ENCODE data around the gene ZP1.

Gene ZP1

DNA sequence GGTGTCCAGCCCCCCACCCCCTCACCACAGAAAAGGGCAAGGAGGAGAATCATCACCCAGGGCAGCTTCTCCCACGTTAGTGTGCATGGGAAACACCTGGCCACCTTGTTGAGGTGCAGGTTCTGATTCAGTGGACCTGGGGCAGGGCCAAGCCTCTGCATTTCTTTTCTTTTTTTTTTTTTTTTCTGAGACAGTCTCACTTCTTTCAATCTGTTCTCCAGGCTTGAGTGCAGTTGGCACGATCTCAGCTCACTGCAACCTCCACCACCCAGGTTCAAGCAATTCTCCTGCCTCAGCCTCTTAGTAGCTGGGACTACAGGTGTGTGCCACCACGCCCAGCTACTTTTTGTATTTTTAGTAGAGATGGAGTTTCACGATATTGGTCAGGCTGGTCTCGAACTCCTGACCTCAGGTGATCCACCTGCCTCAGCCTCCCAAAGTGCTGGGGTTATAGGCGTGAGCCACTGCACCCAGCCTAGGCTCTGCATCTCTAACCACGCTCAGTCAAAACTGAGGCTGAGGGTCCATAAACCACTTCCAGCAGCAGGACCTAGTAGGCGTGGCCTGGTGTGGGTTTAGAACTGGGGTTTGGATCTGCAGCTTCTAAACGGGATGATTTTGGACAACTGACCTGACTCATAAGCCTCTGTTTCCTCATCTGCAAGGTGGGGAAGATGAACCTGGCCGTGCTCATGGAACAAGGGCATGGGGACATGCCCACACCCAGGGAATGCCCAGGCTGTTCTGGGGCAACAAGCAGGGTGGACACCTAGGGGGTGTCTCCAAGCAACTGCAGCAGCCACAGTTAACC is 734 bp downstream of the ZP1 start:
- no peak for TF ChIP-seq EZH2phosphoT487 (IDR thresholded peaks at IDR 0.05; ENCODE audit: borderline replicate concordance, low read length)
- TF ChIP-seq CTCF (IDR thresholded peaks at IDR 0.05; ENCODE audit: low read depth, low read length, poor library complexity, severe bottlenecking) = no peak
- Histone ChIP-seq H3K27ac (ENCODE audit: low read depth, low read length) (no peak overlapping the region), H3K79me2 (ENCODE audit: control insufficient read depth, low read length) (no peaks in the 10 kb centered on the region), H3K9me2 (replicated peaks; ENCODE audit: control insufficient read depth, low read length) (no peaks in the 10 kb centered on the region), H4K20me1 (ENCODE audit: control insufficient read depth, insufficient read depth, low read depth, low read length) (no peaks in the 10 kb centered on the region), H3K4me1 (ENCODE audit: control insufficient read depth, low read length) (no peaks in the 10 kb centered on the region), H3K9me3 (ENCODE audit: control insufficient read depth, insufficient read depth, low read length) (no peaks in the 10 kb centered on the region), H3K27me3 (ENCODE audit: control insufficient read depth, low read length) (no peaks in the 10 kb centered on the region; the same call in 1 of the 2 replicates), H3K4me3 (ENCODE audit: low read length) (no peak overlapping the region), H3F3A (ENCODE audit: control insufficient read depth, insufficient read depth) (no peaks in the 10 kb centered on the region), H3K4me2 (ENCODE audit: low read length) (no peak overlapping the region), H3K36me3 (ENCODE audit: control insufficient read depth, low read length) (no peaks in the 10 kb centered on the region)

- H3K4me3 ChIP-seq (ENCODE audit: low read length) = no peak overlapping the region
- H3K9me2 ChIP-seq (replicated peaks; ENCODE audit: control insufficient read depth, low read length) = no peaks in the 10 kb centered on the region
- no peaks in the 10 kb centered on the region for H3K4me1 ChIP-seq (ENCODE audit: control insufficient read depth, low read length)
- no peak overlapping the region for H3K27ac ChIP-seq (ENCODE audit: low read depth, low read length)
- no peaks in the 10 kb centered on the region for H3K79me2 ChIP-seq (ENCODE audit: control insufficient read depth, low read length)
- TF ChIP-seq CTCF (IDR thresholded peaks at IDR 0.05; ENCODE audit: low read depth, low read length, poor library complexity, severe bottlenecking) = no peak
- TF ChIP-seq EZH2phosphoT487 (IDR thresholded peaks at IDR 0.05; ENCODE audit: borderline replicate concordance, low read length) = no peak
- H3K27me3 ChIP-seq (ENCODE audit: control insufficient read depth, low read length) = no peaks in the 10 kb centered on the region
- no peaks in the 10 kb centered on the region for H4K20me1 ChIP-seq (ENCODE audit: control insufficient read depth, insufficient read depth, low read depth, low read length)
- H3K9me3 ChIP-seq (ENCODE audit: control insufficient read depth, insufficient read depth, low read length) = no peaks in the 10 kb centered on the region
- H3K36me3 ChIP-seq (ENCODE audit: control insufficient read depth, low read length) = no peaks in the 10 kb centered on the region
- no peaks in the 10 kb centered on the region for H3F3A ChIP-seq (ENCODE audit: control insufficient read depth, insufficient read depth)
- H3K4me2 ChIP-seq (ENCODE audit: low read length) = no peak overlapping the region
Measured at GRCh38 chr11:60868682-60869450, 1.5 kb downstream of the ZP1 start.

GRCh38 chr11:60869451-60869825 is 2.1 kb downstream of the ZP1 start:
- Histone ChIP-seq H3K27ac (ENCODE audit: low read depth, low read length) (no peak overlapping the region), H4K20me1 (ENCODE audit: control insufficient read depth, insufficient read depth, low read depth, low read length) (no peaks in the 10 kb centered on the region), H3K27me3 (ENCODE audit: control insufficient read depth, low read length) (no peaks in the 10 kb centered on the region), H3K36me3 (ENCODE audit: control insufficient read depth, low read length) (no peaks in the 10 kb centered on the region), H3K4me2 (ENCODE audit: low read length) (no peak overlapping the region), H3K4me1 (ENCODE audit: control insufficient read depth, low read length) (no peaks in the 10 kb centered on the region), H3K9me2 (replicated peaks; ENCODE audit: control insufficient read depth, low read length) (no peaks in the 10 kb centered on the region), H3K4me3 (ENCODE audit: low read length) (no peak overlapping the region), H3K9me3 (ENCODE audit: control insufficient read depth, insufficient read depth, low read length) (no peaks in the 10 kb centered on the region), H3K79me2 (ENCODE audit: control insufficient read depth, low read length) (no peaks in the 10 kb centered on the region), H3F3A (ENCODE audit: control insufficient read depth, insufficient read depth) (no peaks in the 10 kb centered on the region)
- TF ChIP-seq CTCF (IDR thresholded peaks at IDR 0.05; ENCODE audit: low read depth, low read length, poor library complexity, severe bottlenecking) (no peak), EZH2phosphoT487 (IDR thresholded peaks at IDR 0.05; ENCODE audit: borderline replicate concordance, low read length) (no peak)

Data from DOHH2 (cell line).